NK-92 (cell line): ENCODE measurements around the gene RAF1.
"Not testable (repeated sequence)": the region's sequence is repeated elsewhere in the genome, so short reads cannot be mapped to it uniquely, and the experiment has no call there.

Experiments used
- DNase-seq: peaks from one replicate; lab custom pipeline; 2025; ENCODE audit not compliant: unreplicated experiment; lab: John Stamatoyannopoulos, UW

Gene RAF1

GRCh38 chr3:12677616-12678015 is 13.7 kb upstream of the RAF1 start:
- DNase-seq: no peak

DNA sequence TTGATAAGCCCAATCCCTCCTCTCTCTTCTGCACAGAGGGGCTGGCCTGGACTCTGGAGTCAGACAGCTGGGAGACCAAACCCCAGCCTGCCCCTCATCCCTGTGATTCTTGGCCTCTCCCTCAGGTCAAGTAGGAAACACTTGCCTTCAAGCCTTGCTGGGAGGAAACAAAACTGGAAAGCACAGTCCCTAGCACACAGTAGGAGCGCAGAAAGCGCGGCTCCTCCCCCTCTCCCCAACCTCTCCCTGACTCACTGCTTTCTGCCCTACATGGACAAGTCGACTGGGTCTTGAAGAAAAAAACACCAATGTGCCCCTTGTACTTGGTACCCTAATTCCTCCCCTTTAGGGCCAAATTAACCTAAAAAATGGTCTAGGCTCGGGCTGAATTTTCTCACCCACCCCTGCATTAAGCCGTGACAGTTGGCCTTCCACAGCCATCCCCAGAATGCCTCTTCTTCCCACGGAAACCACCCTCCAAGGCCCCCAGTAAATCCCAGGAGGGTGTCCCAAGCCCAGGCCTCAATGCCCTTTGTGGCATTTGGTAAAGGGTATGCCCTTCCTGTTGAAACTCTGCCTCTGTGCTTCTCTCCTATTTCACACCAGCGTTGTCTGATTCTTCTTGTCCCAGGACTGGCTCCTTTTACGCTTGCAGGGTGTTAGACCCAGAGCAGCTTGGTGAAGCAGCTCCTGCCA is 11.3 kb upstream of the RAF1 start:
- no peak for DNase-seq

DNA sequence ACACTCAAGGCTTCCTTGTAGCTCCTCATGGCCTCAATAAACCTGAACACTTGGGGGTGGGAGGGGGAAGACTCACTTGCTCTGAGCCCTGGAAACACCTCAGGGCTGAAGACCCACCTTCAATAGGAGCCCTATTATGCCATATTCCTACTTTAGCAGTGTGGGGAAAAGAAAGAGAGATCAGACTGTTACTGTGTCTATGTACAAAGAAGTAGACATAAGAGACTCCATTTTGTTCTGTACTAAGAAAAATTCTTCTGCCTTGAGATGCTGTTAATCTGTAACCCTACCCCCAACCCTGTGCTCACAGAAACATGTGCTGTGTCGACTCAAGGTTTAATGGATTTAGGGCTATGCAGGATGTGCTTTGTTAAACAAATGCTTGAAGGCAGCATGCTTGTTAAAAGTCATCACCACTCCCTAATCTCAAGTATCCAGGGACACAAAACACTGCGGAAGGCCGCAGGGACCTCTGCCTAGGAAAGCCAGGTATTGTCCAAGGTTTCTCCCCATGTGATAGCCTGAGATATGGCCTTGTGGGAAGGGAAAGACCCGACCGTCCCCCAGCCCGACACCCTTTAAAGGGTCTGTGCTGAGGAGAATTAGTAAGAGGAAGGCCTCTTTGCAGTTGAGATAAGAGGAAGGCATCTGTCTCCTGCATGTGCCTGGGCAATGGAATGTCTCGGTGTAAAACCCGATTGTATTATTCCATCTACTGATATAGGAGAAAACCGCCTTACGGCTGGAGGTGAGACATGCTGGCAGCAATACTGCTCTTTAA is 10.2 kb upstream of the RAF1 start:
- DNase-seq: not testable (repeated sequence)

DNA sequence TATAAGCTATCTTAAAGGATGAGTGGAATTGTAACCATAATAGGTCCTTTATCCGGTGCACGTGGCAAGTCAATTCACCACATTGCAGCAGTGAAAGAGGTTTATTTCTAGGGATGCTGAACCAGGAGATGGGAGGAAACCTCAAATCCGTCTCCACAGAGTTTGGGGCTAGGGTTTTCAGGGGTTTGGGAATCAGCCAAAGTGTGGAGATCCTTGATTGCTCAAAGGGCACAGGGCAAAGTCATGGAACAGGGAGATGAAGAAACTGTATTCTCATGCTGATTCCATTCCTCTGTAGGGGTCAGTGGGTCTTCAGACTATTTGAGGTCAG is 7.2 kb upstream of the RAF1 start:
- DNase-seq: no peak

GRCh38 chr3:12670365-12671119 is 6.6 kb upstream of the RAF1 start:
- no peak for DNase-seq

GRCh38 chr3:12663401-12663935 is 449 bp downstream of the RAF1 start:
- DNase-seq: no peak

- no peak for DNase-seq
These were observed 1.1 kb downstream of the RAF1 start for GRCh38 chr3:12662593-12663400.

GRCh38 chr3:12661926-12662592 is 1.9 kb downstream of the RAF1 start:
- DNase-seq: no peak

- DNase-seq: not testable (repeated sequence)
These were observed 2.5 kb downstream of the RAF1 start for GRCh38 chr3:12661375-12661774.

- no peak for DNase-seq
These were observed 3.7 kb downstream of the RAF1 start for GRCh38 chr3:12660196-12660595.

DNA sequence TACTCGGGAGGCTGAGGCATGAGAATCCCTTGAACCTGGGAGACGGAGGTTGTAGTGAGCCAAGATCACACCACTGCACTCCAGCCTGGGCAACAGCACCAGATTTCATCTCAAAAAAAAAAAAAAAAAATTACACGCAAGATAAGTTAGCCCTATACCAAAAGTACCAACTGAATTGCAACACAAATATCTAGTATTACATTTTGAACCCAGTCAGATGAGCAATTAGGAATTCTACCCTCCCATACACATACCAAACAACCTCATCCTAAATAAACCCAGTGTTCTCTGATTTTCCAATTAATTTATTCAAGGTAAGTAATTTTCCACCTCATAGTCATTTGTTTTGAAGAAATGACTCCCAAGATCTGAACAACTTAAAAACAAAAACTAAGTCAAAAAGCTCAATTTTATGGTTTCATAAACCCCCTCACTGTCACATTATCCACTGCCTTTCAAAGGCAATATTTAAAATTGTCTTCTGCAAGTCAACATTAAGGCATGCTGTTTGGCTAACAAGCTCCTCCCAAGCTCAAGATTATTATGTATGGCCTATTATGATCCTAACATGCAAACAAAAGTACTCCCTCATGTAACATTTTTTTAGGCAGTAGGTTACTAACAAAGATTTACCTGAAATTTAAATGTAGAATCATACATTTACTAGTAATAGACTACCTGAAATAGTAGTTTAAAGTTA is 4.5 kb downstream of the RAF1 start:
- DNase-seq: no peak

DNA sequence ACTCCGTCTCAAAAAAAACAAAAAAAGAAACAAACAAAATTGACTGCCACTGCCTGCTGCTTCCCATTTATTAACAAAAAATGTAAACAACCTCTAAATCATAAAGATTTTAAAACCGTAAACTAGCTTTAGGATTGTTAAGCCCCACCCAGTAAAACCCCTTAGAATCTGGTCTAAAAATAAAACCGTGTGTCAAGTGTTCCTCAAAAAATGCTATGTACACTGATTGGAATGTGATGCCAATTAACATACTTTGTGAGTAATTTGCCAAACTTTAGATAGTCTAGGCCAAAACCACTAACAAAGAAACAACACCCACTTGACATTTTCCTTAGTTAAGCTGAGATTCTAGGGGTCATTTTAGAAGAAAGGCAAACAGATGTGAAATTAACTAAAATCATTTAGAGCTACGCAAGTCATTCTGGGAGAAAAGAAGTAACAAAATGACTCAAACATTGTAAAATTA is 5.3 kb downstream of the RAF1 start:
- DNase-seq: no peak

- DNase-seq: no peak
These were observed 7.1 kb downstream of the RAF1 start for GRCh38 chr3:12656850-12657249.

DNA sequence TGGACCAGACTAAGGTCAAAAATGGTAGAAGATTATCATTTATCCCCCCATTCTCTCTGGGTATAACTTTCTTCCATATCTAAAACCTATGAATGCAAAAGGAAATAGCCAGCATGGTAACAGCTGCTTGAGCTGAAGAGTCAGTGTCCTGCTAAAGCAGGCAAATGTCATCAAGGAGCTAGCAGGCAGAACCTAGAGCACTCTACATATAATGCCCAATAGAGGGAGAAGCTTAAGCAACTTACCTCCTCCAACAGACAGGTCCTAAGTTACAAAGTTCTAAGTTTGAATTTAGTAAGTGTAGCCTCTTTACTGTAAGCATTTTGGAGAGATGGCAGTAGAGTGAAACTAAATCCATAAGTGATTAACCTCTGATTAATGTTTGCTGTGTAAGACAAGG is 7.7 kb downstream of the RAF1 start:
- no peak for DNase-seq

DNA sequence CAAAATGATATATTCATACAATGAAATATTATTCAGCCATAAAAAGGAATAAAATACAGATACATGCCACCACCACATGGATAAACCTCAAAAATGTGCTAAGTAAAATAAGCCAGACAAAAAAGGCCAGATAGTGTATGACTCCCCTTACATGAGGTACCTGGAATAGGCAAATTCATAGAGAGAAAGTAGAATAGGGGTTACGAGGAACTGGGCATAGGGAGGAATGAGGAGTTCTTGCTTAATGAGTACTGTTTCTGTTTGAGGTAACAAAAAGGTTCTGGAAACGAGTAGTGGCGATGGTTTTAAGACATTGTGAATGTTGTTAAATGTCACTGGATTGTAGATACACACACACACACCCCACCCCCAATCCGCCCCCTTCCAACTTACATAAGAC is 8.2 kb downstream of the RAF1 start:
- no peak for DNase-seq

DNA sequence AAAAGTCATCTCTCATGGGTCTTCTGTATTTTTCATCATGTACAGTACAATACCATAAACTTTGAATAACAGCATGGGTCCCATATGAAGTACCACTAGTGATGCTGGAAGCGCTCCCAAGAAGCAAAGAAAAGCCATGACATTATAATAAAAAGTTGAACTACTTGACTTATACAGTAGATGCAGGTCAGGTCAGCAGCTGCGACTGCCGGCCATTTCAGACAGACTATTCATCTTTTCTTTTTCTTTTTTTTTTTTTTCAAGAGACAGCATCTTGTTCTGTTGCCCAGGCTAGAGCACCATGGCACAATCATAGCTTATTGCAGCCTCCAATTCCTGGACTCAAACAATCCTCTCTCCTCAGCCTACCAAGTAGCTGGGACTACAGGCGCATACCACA is 10.2 kb downstream of the RAF1 start:
- no peak for DNase-seq

DNA sequence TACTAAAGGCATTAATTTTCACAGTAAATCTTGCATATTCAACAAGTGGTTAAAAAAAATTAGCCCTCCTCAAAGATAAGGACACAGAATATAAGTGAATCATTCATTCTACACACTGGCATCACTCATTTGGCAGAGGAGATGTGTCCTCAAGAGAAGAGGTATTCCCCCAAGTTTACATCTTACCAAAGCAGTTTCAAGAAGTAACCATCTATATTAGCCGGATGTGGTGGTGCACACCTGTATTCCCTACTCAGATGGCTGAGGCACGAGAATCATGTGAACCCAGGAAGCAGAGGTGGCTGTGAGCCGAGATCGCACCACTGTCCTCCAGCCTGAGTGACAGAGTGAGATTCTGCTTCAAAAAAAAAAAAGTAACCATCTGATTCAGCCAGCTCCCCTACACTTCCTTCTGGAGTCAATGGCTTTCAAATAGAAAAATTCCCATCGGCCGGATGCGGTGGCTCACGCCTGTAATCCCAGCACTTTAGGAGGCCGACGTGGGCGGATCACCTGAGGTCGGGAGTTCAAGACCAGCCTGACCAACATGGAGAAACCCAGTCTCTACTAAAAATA is 15.4 kb downstream of the RAF1 start:
- DNase-seq: no peak

DNA sequence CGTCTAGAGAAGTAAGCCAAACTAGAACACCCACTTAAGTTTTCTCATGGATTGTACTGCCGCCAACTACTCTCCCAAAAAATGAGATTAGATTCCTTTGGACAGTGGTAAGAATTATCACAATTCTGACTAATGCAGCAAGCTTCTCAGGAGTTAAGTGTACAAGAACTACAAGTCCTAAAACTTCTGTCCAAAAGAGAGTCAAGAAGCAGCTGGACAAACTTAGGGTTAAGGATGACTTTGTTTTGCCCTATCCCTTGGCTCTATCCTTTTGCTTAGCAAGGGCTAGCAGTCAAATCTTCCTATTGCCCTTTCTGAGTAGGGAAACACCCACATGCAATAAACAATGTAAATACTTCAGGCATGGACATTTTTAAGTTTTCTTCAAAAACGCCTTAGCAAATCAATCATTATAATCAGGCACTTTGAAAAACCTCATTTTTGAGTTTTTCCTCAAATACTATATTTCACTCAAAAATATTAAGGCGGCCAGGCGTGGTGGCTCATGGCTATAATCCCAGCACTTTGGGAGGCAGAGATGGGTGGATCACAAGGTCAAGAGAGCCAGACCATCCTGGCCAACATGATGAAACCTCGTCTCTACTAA is 19.5 kb downstream of the RAF1 start:
- no peak for DNase-seq

DNA sequence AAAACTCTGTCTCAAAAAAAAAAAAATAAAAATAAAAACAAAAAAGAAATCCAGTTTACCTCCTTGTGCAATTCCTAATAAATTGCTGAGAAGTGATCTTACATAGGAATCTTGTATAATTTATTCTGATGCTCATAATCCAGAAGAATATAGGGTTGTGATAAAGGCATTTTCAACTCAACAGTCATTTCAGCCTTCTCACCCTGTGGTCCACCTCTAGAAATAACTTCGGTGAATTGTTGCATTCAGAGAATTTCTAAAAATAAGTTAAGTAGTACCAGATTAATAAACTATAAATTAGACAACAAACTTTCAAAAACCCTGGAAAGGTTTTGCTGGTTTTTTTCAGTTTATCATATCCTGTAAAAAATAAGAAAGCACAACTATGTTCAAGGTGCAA is 20.2 kb downstream of the RAF1 start:
- no peak for DNase-seq
